HUES6 (cell line): ENCODE data around the gene PGA4.
"Not testable (repeated sequence)": the region's sequence is repeated elsewhere in the genome, so short reads cannot be mapped to it uniquely, and the experiment has no call there.

Experiments
- H3K27ac ChIP-seq: 2 replicates; pipeline ENCODE4 v1.7.0; 2013; ENCODE audit warnings: low read depth, mild to moderate bottlenecking, low read length, inconsistent platforms
- H3K27me3 ChIP-seq: 2 replicates; pipeline ENCODE4 v1.6.1; 2013; ENCODE audit warnings: low read length; ENCODE audit not compliant: control insufficient read depth, insufficient read depth
- H3K36me3 ChIP-seq: 2 replicates; pipeline ENCODE4 v1.6.1; 2013; ENCODE audit warnings: low read length; ENCODE audit not compliant: control insufficient read depth, insufficient read depth
- H3K4me1 ChIP-seq: 2 replicates; pipeline ENCODE4 v1.6.1; 2013; ENCODE audit warnings: low read length; ENCODE audit not compliant: control insufficient read depth, insufficient read depth
- H3K4me3 ChIP-seq: 2 replicates; pipeline ENCODE4 v1.5.1; 2013; ENCODE audit warnings: low read depth, low read length
- H3K9ac ChIP-seq: one replicate; pipeline ENCODE4 v1.6.1; 2013; ENCODE audit warnings: mild to moderate bottlenecking, low read length
- H3K9me3 ChIP-seq: 2 replicates; pipeline ENCODE4 v1.6.1; 2013; ENCODE audit warnings: low read depth, low read length; ENCODE audit not compliant: control insufficient read depth, insufficient read depth

The PGA4 gene

GRCh38 chr11:61250796-61251765, 28.9 kb downstream of the PGA4 start:
- not testable (repeated sequence) for H3K27me3 ChIP-seq, H3K27ac ChIP-seq, H3K4me1 ChIP-seq, H3K36me3 ChIP-seq, H3K9ac ChIP-seq, H3K9me3 ChIP-seq, H3K4me3 ChIP-seq

GRCh38 chr11:61252332-61252731, 30.2 kb downstream of the PGA4 start:
- not testable (repeated sequence) for H3K27me3 ChIP-seq, H3K4me3 ChIP-seq, H3K36me3 ChIP-seq, H3K9me3 ChIP-seq, H3K9ac ChIP-seq, H3K4me1 ChIP-seq, H3K27ac ChIP-seq

- H3K27ac ChIP-seq = no peak overlapping the region
- H3K4me1 ChIP-seq = no peaks in the 10 kb centered on the region
- H3K27me3 ChIP-seq = no peaks in the 10 kb centered on the region
Observed at GRCh38 chr11:61254403-61255025, 32.4 kb downstream of the PGA4 start.

GRCh38 chr11:61256710-61257482, 34.7 kb downstream of the PGA4 start:
- Histone ChIP-seq H3K9ac (no peak overlapping the region), H3K4me1 (no peaks in the 10 kb centered on the region), H3K4me3 (no peak overlapping the region), H3K27me3 (no peaks in the 10 kb centered on the region), H3K9me3 (no peaks in the 10 kb centered on the region), H3K36me3 (peaks cover 15% of the 10 kb centered on the region), H3K27ac (no peak overlapping the region)

More at GRCh38 chr11:61254403-61255025, 32.4 kb downstream of the PGA4 start:
- H3K4me3 ChIP-seq = no peak overlapping the region
- no peaks in the 10 kb centered on the region for H3K9me3 ChIP-seq
- H3K9ac ChIP-seq = no peak overlapping the region
- peaks cover 15% of the 10 kb centered on the region for H3K36me3 ChIP-seq

- Histone ChIP-seq H3K9ac (no peak overlapping the region), H3K27ac (no peak overlapping the region), H3K9me3 (no peaks in the 10 kb centered on the region), H3K4me3 (no peak overlapping the region), H3K4me1 (no peaks in the 10 kb centered on the region), H3K27me3 (no peaks in the 10 kb centered on the region), H3K36me3 (peaks cover 19% of the 10 kb centered on the region)
Observed at GRCh38 chr11:61258546-61258945, 36.4 kb downstream of the PGA4 start.

GRCh38 chr11:61259363-61259762, 37.2 kb downstream of the PGA4 start:
- Histone ChIP-seq H3K36me3 (peaks cover 23% of the 10 kb centered on the region), H3K4me1 (no peaks in the 10 kb centered on the region), H3K9me3 (no peaks in the 10 kb centered on the region), H3K9ac (no peak overlapping the region), H3K27ac (no peak overlapping the region), H3K4me3 (no peak overlapping the region), H3K27me3 (no peaks in the 10 kb centered on the region)

GRCh38 chr11:61264371-61264770, 42.2 kb downstream of the PGA4 start:
- H3K9me3 ChIP-seq = no peaks in the 10 kb centered on the region
- no peaks in the 10 kb centered on the region for H3K27me3 ChIP-seq
- H3K9ac ChIP-seq = no peak overlapping the region
- H3K36me3 ChIP-seq = peaks cover 18% of the 10 kb centered on the region
- no peak overlapping the region for H3K4me3 ChIP-seq
- no peak overlapping the region for H3K27ac ChIP-seq
- H3K4me1 ChIP-seq = no peaks in the 10 kb centered on the region

GRCh38 chr11:61264795-61265194, 42.6 kb downstream of the PGA4 start:
- Histone ChIP-seq H3K4me1 (no peaks in the 10 kb centered on the region), H3K27me3 (no peaks in the 10 kb centered on the region), H3K4me3 (no peak overlapping the region), H3K9ac (no peak overlapping the region), H3K36me3 (peaks cover 16% of the 10 kb centered on the region), H3K27ac (no peak overlapping the region), H3K9me3 (no peaks in the 10 kb centered on the region)

- no peak overlapping the region for H3K27ac ChIP-seq
- peaks cover 19% of the 10 kb centered on the region for H3K36me3 ChIP-seq
Observed at GRCh38 chr11:61265357-61265756, 43.2 kb downstream of the PGA4 start.

GRCh38 chr11:61266602-61267001, 44.5 kb downstream of the PGA4 start:
- H3K27ac ChIP-seq = no peak overlapping the region
- H3K27me3 ChIP-seq = no peaks in the 10 kb centered on the region
- no peak overlapping the region for H3K4me3 ChIP-seq
- no peaks in the 10 kb centered on the region for H3K4me1 ChIP-seq
- H3K9me3 ChIP-seq = no peaks in the 10 kb centered on the region
- H3K9ac ChIP-seq = no peak overlapping the region
- H3K36me3 ChIP-seq = peaks cover 27% of the 10 kb centered on the region

More at GRCh38 chr11:61265357-61265756, 43.2 kb downstream of the PGA4 start:
- Histone ChIP-seq H3K9ac (no peak overlapping the region), H3K4me3 (no peak overlapping the region), H3K9me3 (no peaks in the 10 kb centered on the region), H3K4me1 (no peaks in the 10 kb centered on the region), H3K27me3 (no peaks in the 10 kb centered on the region)

GRCh38 chr11:61267437-61267841, 45.3 kb downstream of the PGA4 start:
- no peaks in the 10 kb centered on the region for H3K4me1 ChIP-seq
- no peak overlapping the region for H3K9ac ChIP-seq
- H3K4me3 ChIP-seq = no peak overlapping the region
- H3K36me3 ChIP-seq = peaks cover 35% of the 10 kb centered on the region
- H3K27ac ChIP-seq = no peak overlapping the region
- H3K9me3 ChIP-seq = no peaks in the 10 kb centered on the region
- no peaks in the 10 kb centered on the region for H3K27me3 ChIP-seq
